Colonic mucosa (tissue), 4 donors: ENCODE results near the gene ELAPOR2. TPM values are rescaled to one million over a fixed set of nuclear protein-coding genes. Genes with fewer than 3 reads are reported as not detected.
"Not testable (repeated sequence)": the region's sequence is repeated elsewhere in the genome, so short reads cannot be mapped to it uniquely, and the experiment has no call there.

Experiments
- DNase-seq: peaks from one replicate; pipeline ENCODE4 v3.0.0-alpha.2; 2020
- H3K27ac ChIP-seq: fragments of 200-600 bp; one replicate; pipeline ENCODE4 v1.8.0; 2021
- H3K27me3 ChIP-seq: fragments of 200-600 bp; one replicate; pipeline ENCODE4 v1.8.0; 2021
- H3K36me3 ChIP-seq: fragments of 200-600 bp; one replicate; pipeline ENCODE4 v1.8.0; 2021
- H3K4me1 ChIP-seq: fragments of 200-600 bp; one replicate; pipeline ENCODE4 v1.8.0; 2021; ENCODE audit warnings: mild to moderate bottlenecking
- H3K4me3 ChIP-seq: fragments of 200-600 bp; one replicate; pipeline ENCODE4 v1.8.0; 2021
- H3K9ac ChIP-seq, 2 donors: one replicate each; pipeline ENCODE4 v1.7.0; 2013; ENCODE audit warnings: control low read depth in 2 of 2, low read depth in 2 of 2, low read length in 2 of 2
- H3K9me3 ChIP-seq: fragments of 200-600 bp; one replicate; pipeline ENCODE4 v1.8.0; 2021
- CTCF ChIP-seq: fragments of 200-600 bp; IDR thresholded peaks from one replicate; pipeline ENCODE4 v1.8.0; 2022; ENCODE audit warnings: antibody characterized with exemption, mild to moderate bottlenecking
- intact Hi-C: fragments of 100-400 bp; cut with DNase I; formaldehyde crosslinking; loops from one replicate; pipeline ENCODE4 v1.14.1; 2022
- total RNA-seq, 2 donors: library from RNA; stranded (reverse); fragmentation: NEBNext Ultra II Directional in 1 of 2; extraction: Animal tissue kit (Norgen Biotek cat#: 25700) in 1 of 2; gene quantifications; one replicate each; pipeline ENCODE4 v1.2.1, GENCODE V29; 2021
- donor health status: healthy.
- donor health status: DM: no; HTN: no; CAD: no.
- donor health status: DM: no; HTN: no; CAD: no.

The ELAPOR2 gene
- total RNA-seq, 2 donors from 2014 or later, result 11.8 to 17.1 TPM

GRCh38 chr7:87100326-87100725, 40.9 kb upstream of the ELAPOR2 start:
- intact Hi-C loops, result no loop called here
- Histone ChIP-seq H3K9ac (no peak overlapping the region), H3K27ac (no peak overlapping the region), H3K27me3 (no peaks in the 10 kb centered on the region), H3K36me3 (no peaks in the 10 kb centered on the region), H3K4me3 (no peak overlapping the region), H3K4me1 (no peaks in the 10 kb centered on the region), H3K9me3 (no peaks in the 10 kb centered on the region)
- TF ChIP-seq CTCF, result no peak
- DNase-seq, result no peak

- H3K27me3 ChIP-seq, H3K4me3 ChIP-seq, H3K4me1 ChIP-seq, H3K27ac ChIP-seq, intact Hi-C loops, DNase-seq, H3K9me3 ChIP-seq, H3K36me3 ChIP-seq, H3K9ac ChIP-seq: not testable (repeated sequence)
These were observed 37.9 kb upstream of the ELAPOR2 start for GRCh38 chr7:87097375-87097774.

GRCh38 chr7:87094322-87094721, 34.9 kb upstream of the ELAPOR2 start:
- intact Hi-C loops, result no loop called here
- no peak overlapping the region for H3K27ac ChIP-seq
- H3K36me3 ChIP-seq, result no peaks in the 10 kb centered on the region
- TF ChIP-seq CTCF, result no peak
- no peaks in the 10 kb centered on the region for H3K4me1 ChIP-seq
- no peak for DNase-seq
- H3K4me3 ChIP-seq, result no peak overlapping the region
- H3K27me3 ChIP-seq, result no peaks in the 10 kb centered on the region
- H3K9me3 ChIP-seq, result no peaks in the 10 kb centered on the region
- H3K9ac ChIP-seq, result no peak overlapping the region

- H3K36me3 ChIP-seq, result no peaks in the 10 kb centered on the region
- no peaks in the 10 kb centered on the region for H3K4me1 ChIP-seq
- no peak for DNase-seq
- no peak overlapping the region for H3K9ac ChIP-seq
- H3K27ac ChIP-seq, result no peak overlapping the region
- no peak for TF ChIP-seq CTCF
- intact Hi-C loops, result no loop called here
- H3K4me3 ChIP-seq, result no peak overlapping the region
- H3K9me3 ChIP-seq, result no peaks in the 10 kb centered on the region
- no peaks in the 10 kb centered on the region for H3K27me3 ChIP-seq
These were observed 33.2 kb upstream of the ELAPOR2 start for GRCh38 chr7:87092568-87093091.

- no peaks in the 10 kb centered on the region for H3K9me3 ChIP-seq
- intact Hi-C loops, result no loop called here
- no peaks in the 10 kb centered on the region for H3K36me3 ChIP-seq
- H3K4me1 ChIP-seq, result no peaks in the 10 kb centered on the region
- no peaks in the 10 kb centered on the region for H3K27me3 ChIP-seq
- TF ChIP-seq CTCF, result no peak
- no peak overlapping the region for H3K27ac ChIP-seq
- DNase-seq, result no peak
- no peak overlapping the region for H3K9ac ChIP-seq
- H3K4me3 ChIP-seq, result no peak overlapping the region
These were observed 32.1 kb upstream of the ELAPOR2 start for GRCh38 chr7:87091487-87092066.

GRCh38 chr7:87083865-87084519, 24.5 kb upstream of the ELAPOR2 start:
- no peak for TF ChIP-seq CTCF
- Histone ChIP-seq H3K9me3 (no peaks in the 10 kb centered on the region), H3K4me1 (no peaks in the 10 kb centered on the region), H3K27me3 (no peaks in the 10 kb centered on the region), H3K9ac (no peak overlapping the region), H3K27ac (no peak overlapping the region), H3K36me3 (no peaks in the 10 kb centered on the region), H3K4me3 (no peak overlapping the region)
- intact Hi-C loops, result no loop called here
- no peak for DNase-seq
